ENCODE data around the gene MX2. TPM values are rescaled to one million over a fixed set of nuclear protein-coding genes. Genes with fewer than 3 reads are reported as not detected.

Gene MX2
- total and polyA plus RNA-seq, 2 of the 4 experiments (the other 2 are of a cell fraction): 0.53 to 0.54 TPM

DNA sequence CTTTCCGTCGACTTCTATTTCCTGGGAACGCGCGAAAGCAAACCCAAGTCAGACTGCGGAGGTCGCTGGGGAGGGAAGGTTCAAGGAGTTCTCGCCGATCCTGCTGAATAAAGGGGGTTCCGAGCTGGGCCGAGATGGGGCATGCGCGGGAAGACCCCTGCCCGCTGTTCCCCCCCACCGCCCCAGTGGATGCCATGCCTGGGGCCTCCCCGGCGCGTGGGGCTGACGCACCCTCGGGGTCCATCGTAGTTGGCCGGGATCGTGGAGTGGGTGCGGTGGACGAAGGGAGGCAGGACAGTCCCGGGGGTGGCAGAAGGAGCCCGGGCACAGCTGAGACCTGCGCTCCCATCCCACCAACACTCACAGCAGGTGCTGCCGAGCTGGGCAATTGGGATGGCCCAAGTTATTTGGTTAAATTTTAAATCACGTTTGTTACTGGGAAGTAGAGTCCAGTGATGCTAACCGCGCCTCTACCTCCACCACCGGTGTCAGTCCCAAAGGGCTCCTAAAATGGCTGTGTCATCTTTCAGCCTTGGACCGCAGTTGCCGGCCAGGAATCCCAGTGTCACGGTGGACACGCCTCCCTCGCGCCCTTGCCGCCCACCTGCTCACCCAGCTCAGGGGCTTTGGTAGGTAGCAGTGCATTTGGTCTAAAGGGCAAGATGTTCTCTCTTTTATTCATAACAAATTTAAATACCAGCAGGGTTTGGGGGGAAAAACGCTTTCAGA lies 65.0 kb downstream of the MX2 start:
- intact Hi-C loops (cut with micrococcal nuclease): no loop called here
- dilution Hi-C loops (cut with HindIII; ENCODE audit: low sequenced_read_pairs, unreplicated experiment): no loop called here
- Histone ChIP-seq H4K20me1 (ENCODE audit: insufficient read depth, low read length) (no peaks in the 10 kb centered on the region), H2AFZ (replicated peaks; ENCODE audit: low read length, poor library complexity) (peak overlapping the region; percentile 84), H3K23ac (ENCODE audit: low read depth, low read length) (no peak overlapping the region), H3K4me3 (ENCODE audit: insufficient read depth, low read depth, low read length) (peak overlapping the region; percentile 1; the same call in 1 of the 2 replicates), H4K8ac (ENCODE audit: low read depth in 2 of 2, low read length in 2 of 2) (no peak overlapping the region), H4K91ac (ENCODE audit: insufficient read depth, low read depth, low read length) (no peak overlapping the region), H2AK9ac (replicated peaks; ENCODE audit: low read depth, low read length, poor library complexity) (peak overlapping the region; percentile 33), H3K27me3 (ENCODE audit: control insufficient read depth, insufficient read depth, low read length) (peaks cover 21% of the 10 kb centered on the region), H3K79me1 (ENCODE audit: low read depth in 1 of 2, low read length in 2 of 2) (no peaks in the 10 kb centered on the region), H3K36me3 (ENCODE audit: control insufficient read depth, insufficient read depth, low read length) (no peaks in the 10 kb centered on the region), H3K27ac (ENCODE audit: insufficient read depth, low read length) (no peak overlapping the region), H3K9me3 (ENCODE audit: control insufficient read depth, insufficient read depth, low read length) (no peaks in the 10 kb centered on the region), H3K4ac (ENCODE audit: low read depth, low read length) (no peak overlapping the region), H3K14ac (replicated peaks; ENCODE audit: low read depth, low read length) (no peak overlapping the region), H3K4me1 (ENCODE audit: control insufficient read depth, insufficient read depth, low read length) (no peaks in the 10 kb centered on the region; the same call in 1 of the 2 replicates), H2BK15ac (ENCODE audit: low read depth, low read length) (no peak overlapping the region), H3K9ac (ENCODE audit: low read depth, low read length) (no peak overlapping the region), H2AK5ac (ENCODE audit: low read depth, low read length) (no peak overlapping the region), H2BK120ac (ENCODE audit: low read depth, low read length) (no peak overlapping the region), H3K18ac (ENCODE audit: low read depth, low read length) (no peak overlapping the region), H3K56ac (ENCODE audit: extremely low read depth, insufficient read depth, low read length) (no peak overlapping the region), H3K4me2 (ENCODE audit: low read depth, low read length) (peak overlapping the region; percentile 89), H2BK20ac (ENCODE audit: low read depth, low read length) (no peak overlapping the region), H3K9me1 (ENCODE audit: insufficient read depth, low read length) (peaks cover 3% of the 10 kb centered on the region; the same call in 1 of the 2 replicates), H2BK5ac (ENCODE audit: low read depth, low read length, poor library complexity, severe bottlenecking) (no peak overlapping the region), H4K5ac (ENCODE audit: low read depth, low read length) (no peak overlapping the region)
- WGBS, 2 experiments (ENCODE audit: extremely low coverage in 2 of 2, insufficient read length in 1 of 2): 38% methylated on average over 5 of the region's 41 CpGs; no CpG with 5 or more reads in 1 of the 2 experiments
- no TSS peak for BruUV-seq (replicated peaks)
- DNase-seq: no peak
- in situ Hi-C loops (cut with MboI; ENCODE audit: low sequenced_read_pairs): no loop called here
- POLR2A ChIA-PET (ENCODE audit: unreplicated experiment): no interaction called here
- CTCF ChIA-PET: interaction anchor here (0.6 kb wide), 1 partner anchor 10 kb away, joined by 3 read pairs; no protein-coding TSS in a partner anchor
- no peak; the same call in 1 of the 2 replicates for ATAC-seq (ENCODE audit: low read depth)
- no peak for TF ChIP-seq MXI1 (IDR thresholded peaks at IDR 0.05; ENCODE audit: borderline replicate concordance, low read depth, low read length)
- TF ChIP-seq RFX5 (IDR thresholded peaks at IDR 0.05; ENCODE audit: low read depth, low read length): no peak
- no peak for TF ChIP-seq CTCF (conservative IDR thresholded peaks at IDR 0.05; ENCODE audit: low read depth, low read length)
- no peak for TF ChIP-seq FOS (IDR thresholded peaks at IDR 0.05; ENCODE audit: low read depth, low read length)
- TF ChIP-seq, protein P1, sequence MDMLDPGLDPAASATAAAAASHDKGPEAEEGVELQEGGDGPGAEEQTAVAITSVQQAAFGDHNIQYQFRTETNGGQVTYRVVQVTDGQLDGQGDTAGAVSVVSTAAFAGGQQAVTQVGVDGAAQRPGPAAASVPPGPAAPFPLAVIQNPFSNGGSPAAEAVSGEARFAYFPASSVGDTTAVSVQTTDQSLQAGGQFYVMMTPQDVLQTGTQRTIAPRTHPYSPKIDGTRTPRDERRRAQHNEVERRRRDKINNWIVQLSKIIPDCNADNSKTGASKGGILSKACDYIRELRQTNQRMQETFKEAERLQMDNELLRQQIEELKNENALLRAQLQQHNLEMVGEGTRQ (IDR thresholded peaks at IDR 0.05; ENCODE audit: low read depth, low read length): no peak
- no peak for TF ChIP-seq CEBPB (IDR thresholded peaks at IDR 0.05; ENCODE audit: low read depth, low read length)
- TF ChIP-seq NFE2L2 (IDR thresholded peaks at IDR 0.05; ENCODE audit: low read depth, low read length): no peak
- no peak for TF ChIP-seq SMC3 (IDR thresholded peaks at IDR 0.05; ENCODE audit: low read depth, low read length)
- no peak for TF ChIP-seq CHD1 (IDR thresholded peaks at IDR 0.05; ENCODE audit: low read depth, low read length)
- TF ChIP-seq MAZ (IDR thresholded peaks at IDR 0.05; ENCODE audit: borderline replicate concordance, low read depth, low read length): no peak
- no peak for TF ChIP-seq POLR2A (IDR thresholded peaks at IDR 0.05; ENCODE audit: low read depth, low read length)
- TF ChIP-seq, protein P2, sequence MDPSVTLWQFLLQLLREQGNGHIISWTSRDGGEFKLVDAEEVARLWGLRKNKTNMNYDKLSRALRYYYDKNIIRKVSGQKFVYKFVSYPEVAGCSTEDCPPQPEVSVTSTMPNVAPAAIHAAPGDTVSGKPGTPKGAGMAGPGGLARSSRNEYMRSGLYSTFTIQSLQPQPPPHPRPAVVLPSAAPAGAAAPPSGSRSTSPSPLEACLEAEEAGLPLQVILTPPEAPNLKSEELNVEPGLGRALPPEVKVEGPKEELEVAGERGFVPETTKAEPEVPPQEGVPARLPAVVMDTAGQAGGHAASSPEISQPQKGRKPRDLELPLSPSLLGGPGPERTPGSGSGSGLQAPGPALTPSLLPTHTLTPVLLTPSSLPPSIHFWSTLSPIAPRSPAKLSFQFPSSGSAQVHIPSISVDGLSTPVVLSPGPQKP (IDR thresholded peaks at IDR 0.05; ENCODE audit: borderline replicate concordance, low read depth, low read length): no peak
- TF ChIP-seq RAD21 (IDR thresholded peaks at IDR 0.05; ENCODE audit: low read length): no peak
- no peak for TF ChIP-seq MAFK (IDR thresholded peaks at IDR 0.05; ENCODE audit: low read depth, low read length)
- TF ChIP-seq BHLHE40 (IDR thresholded peaks at IDR 0.05; ENCODE audit: low read depth, low read length): no peak
